Type B pancreatic cell (in vitro differentiated cells): ENCODE results near the gene FIS1. TPM values are rescaled to one million over a fixed set of nuclear protein-coding genes. Genes with fewer than 3 reads are reported as not detected.

Source experiments
- DNase-seq: peaks from one replicate; pipeline ENCODE4 v3.0.0; 2021; ENCODE audit warnings: mixed read lengths; ENCODE audit not compliant: unreplicated experiment; ENCODE audit errors: extremely low spot score
- H3K27ac Mint-ChIP-seq: 2 replicates; pipeline ENCODE4 v1.8.0; 2021; ENCODE audit warnings: mild to moderate bottlenecking, mixed read lengths
- H3K27me3 Mint-ChIP-seq: 2 replicates; pipeline ENCODE4 v1.8.0; 2021; ENCODE audit warnings: mixed read lengths
- H3K36me3 Mint-ChIP-seq: 2 replicates; pipeline ENCODE4 v1.8.0; 2021; ENCODE audit warnings: mixed read lengths
- H3K4me1 Mint-ChIP-seq: one replicate; pipeline ENCODE4 v1.8.0; 2021; ENCODE audit warnings: mixed read lengths; ENCODE audit not compliant: unreplicated experiment
- H3K4me3 Mint-ChIP-seq: 2 replicates; pipeline ENCODE4 v1.8.0; 2021; ENCODE audit warnings: mild to moderate bottlenecking, mixed read lengths
- H3K9me3 Mint-ChIP-seq: 2 replicates; pipeline ENCODE4 v1.8.0; 2021; ENCODE audit warnings: mixed read lengths
- CTCF ChIP-seq: fragments of 200-600 bp; sonication (generic); conservative IDR thresholded peaks from 2 replicates; pipeline ENCODE4 v1.5.0; 2021; ENCODE audit warnings: antibody characterized with exemption, mild to moderate bottlenecking
- total RNA-seq: library from RNA; stranded (reverse); gene quantifications from 2 replicates; pipeline ENCODE4 v1.2.1, GENCODE V29; 2021; ENCODE audit warnings: low replicate concordance

FIS1 gene
- total RNA-seq, 1 donor from 2014 or later: 110 TPM

DNA sequence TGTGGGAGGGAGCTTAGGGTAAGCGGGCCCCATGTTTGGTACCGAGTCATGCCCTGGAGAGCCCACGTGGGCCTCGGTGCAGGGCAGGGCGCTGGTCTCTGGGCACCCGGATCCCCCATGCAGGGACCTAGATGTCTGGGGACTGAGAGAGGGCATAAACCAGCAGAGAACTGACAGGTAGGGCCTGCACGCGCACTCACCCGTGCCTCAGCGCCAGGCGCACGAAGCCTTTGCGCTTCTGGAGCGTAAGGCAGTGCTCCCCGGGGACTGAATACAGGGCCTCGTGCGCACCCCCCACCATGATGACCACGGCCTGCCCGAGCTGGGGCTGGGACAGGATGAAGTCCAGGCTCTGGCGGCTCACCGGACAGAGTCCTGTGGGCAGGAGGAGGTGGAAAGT, 46.9 kb downstream of the FIS1 start:
- DNase-seq: no peak
- Mint-ChIP-seq H3K36me3 (no peaks in the 10 kb centered on the region), H3K9me3 (no peaks in the 10 kb centered on the region), H3K27ac (no peak overlapping the region), H3K4me1 (peaks cover 5% of the 10 kb centered on the region), H3K4me3 (no peak overlapping the region), H3K27me3 (peaks cover 39% of the 10 kb centered on the region)
- TF ChIP-seq CTCF: no peak

DNA sequence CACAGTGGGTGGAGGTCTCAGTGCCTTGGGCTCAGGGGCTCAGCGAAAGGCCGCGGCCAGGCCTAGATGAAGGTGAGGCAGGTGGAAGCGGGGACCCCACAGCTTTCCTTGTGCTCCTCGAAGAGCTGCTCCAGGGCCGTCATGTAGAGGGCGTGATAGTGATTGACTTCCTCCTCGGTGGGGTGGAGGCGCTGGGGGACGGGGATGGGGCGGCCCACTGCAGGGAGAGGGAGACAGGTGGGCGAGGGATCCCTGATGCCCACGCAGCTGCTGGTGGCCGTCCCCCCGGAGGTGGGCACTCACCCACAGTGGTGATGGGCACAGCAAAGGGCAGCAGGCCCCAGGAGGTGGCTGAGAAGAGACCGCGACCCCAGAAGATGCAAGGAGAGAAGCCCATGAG, 49.0 kb downstream of the FIS1 start:
- Mint-ChIP-seq H3K4me1 (peaks cover 3% of the 10 kb centered on the region), H3K27me3 (peaks cover 27% of the 10 kb centered on the region), H3K27ac (no peak overlapping the region), H3K36me3 (no peaks in the 10 kb centered on the region), H3K9me3 (no peaks in the 10 kb centered on the region), H3K4me3 (no peak overlapping the region)
- no peak for TF ChIP-seq CTCF
- no peak for DNase-seq

Other genes with a start within 250 kb of the FIS1 start
- 0.53 and 1.5 TPM in 2 replicates for gene MUC17, start 225.0 kb downstream of the FIS1 start, total RNA-seq
- 22.2 and 40.1 TPM in 2 replicates for gene TRIM56, start 159.6 kb downstream of the FIS1 start, total RNA-seq
- 0.14 and 1.5 TPM in 2 replicates for gene SERPINE1, start 118.0 kb downstream of the FIS1 start, total RNA-seq
- 59.8 and 98.8 TPM in 2 replicates for gene AP1S1, start 90.6 kb downstream of the FIS1 start, total RNA-seq
- 4.2 and 4.4 TPM in 2 replicates for gene VGF, start 79.5 kb downstream of the FIS1 start, total RNA-seq
- not detected in 2 replicates for gene NAT16, start 64.8 kb downstream of the FIS1 start, total RNA-seq
- 0.94 and 1.1 TPM in 2 replicates for gene MOGAT3, start 44.0 kb downstream of the FIS1 start, total RNA-seq
- gene PLOD3, start 27.5 kb downstream of the FIS1 start, total RNA-seq: 37.5 and 65.7 TPM in 2 replicates
- gene ZNHIT1, start 26.9 kb downstream of the FIS1 start, total RNA-seq: 61.1 and 68.7 TPM in 2 replicates
- gene CLDN15, start 7.3 kb downstream of the FIS1 start, total RNA-seq: 9.5 and 16.3 TPM in 2 replicates
- 31.5 and 48.1 TPM in 2 replicates for gene IFT22, start 76.7 kb upstream of the FIS1 start, total RNA-seq
- 10.6 and 47.9 TPM in 2 replicates for gene COL26A1, start 117.8 kb upstream of the FIS1 start, total RNA-seq